ENCODE measurements around the gene MYH10. TPM values are rescaled to one million over a fixed set of nuclear protein-coding genes. Genes with fewer than 3 reads are reported as not detected.

The MYH10 gene
- total and polyA plus RNA-seq, 9 donors = 30.4 to 117 (median 75.5) TPM

DNA sequence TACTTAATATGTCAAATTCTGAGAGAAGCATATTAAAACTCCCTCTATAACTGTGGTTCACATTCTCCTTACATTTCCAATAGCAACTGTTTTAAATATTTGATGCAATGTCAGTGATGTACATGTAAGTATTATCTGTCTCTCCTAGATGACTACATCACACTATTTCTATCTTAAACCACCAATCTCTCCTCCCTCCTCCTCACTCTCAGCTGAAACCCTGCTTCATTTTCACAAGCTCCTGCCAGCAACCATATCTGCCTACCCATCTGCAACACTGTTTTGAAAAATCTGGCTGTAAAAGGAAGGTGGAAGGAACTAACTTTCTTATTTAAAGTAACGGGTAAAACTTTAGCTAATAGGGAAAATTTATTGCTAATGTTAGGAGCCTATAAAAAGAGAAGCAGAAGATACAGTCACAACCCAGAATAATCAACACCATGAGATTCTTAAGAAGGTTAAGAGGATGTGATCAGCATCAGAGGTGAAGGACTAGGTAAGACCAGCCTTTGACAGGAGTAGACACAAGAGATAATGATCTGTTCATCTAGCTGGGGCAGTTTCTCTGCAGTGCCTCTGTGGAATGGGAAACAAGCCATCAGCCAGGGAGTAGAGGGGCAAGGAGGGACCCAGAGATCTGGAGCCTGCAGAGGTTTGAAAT is 31.0 kb downstream of the MYH10 start:
- Histone ChIP-seq H3K4me1 (ENCODE audit: insufficient read depth) (no peaks in the 10 kb centered on the region), H3K4me3 (no peak overlapping the region)
- TF ChIP-seq EP300 (IDR thresholded peaks at IDR 0.05) (no peak), POLR2A (IDR thresholded peaks at IDR 0.05) (no peak)
- TF ChIP-seq, protein P1, sequence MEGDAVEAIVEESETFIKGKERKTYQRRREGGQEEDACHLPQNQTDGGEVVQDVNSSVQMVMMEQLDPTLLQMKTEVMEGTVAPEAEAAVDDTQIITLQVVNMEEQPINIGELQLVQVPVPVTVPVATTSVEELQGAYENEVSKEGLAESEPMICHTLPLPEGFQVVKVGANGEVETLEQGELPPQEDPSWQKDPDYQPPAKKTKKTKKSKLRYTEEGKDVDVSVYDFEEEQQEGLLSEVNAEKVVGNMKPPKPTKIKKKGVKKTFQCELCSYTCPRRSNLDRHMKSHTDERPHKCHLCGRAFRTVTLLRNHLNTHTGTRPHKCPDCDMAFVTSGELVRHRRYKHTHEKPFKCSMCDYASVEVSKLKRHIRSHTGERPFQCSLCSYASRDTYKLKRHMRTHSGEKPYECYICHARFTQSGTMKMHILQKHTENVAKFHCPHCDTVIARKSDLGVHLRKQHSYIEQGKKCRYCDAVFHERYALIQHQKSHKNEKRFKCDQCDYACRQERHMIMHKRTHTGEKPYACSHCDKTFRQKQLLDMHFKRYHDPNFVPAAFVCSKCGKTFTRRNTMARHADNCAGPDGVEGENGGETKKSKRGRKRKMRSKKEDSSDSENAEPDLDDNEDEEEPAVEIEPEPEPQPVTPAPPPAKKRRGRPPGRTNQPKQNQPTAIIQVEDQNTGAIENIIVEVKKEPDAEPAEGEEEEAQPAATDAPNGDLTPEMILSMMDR (IDR thresholded peaks at IDR 0.05) = no peak

DNA sequence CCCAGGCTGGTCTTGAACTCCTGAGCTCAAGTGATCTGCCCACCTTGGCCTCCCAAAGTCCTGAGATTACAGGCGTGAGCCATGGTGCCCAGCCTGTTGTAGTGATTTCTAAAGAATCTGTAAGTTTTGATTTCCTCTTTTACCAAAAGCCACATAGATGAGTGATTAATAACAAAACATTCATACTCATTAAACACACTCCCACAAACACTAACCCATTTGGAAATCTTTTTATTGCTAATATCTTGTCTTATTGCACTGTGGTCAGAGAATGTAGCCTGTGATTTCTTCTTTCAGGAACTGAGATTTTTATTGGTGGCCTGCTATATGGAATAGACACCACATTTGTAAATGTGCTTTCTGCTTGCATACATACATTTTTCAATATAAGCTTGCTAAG is 31.6 kb downstream of the MYH10 start:
- Histone ChIP-seq H3K4me1 (ENCODE audit: insufficient read depth) (no peaks in the 10 kb centered on the region), H3K36me3 (no peaks in the 10 kb centered on the region), H3K9me3 (no peaks in the 10 kb centered on the region), H3K4me3 (no peak overlapping the region), H3K27me3 (no peaks in the 10 kb centered on the region), H3K27ac (no peak overlapping the region)
- DNase-seq = no peak
- WGBS, 3 donors = 92 to 100% (median 96%) methylated on average over 1 of the region's 1 CpG
- TF ChIP-seq, protein P1 (IDR thresholded peaks at IDR 0.05) = no peak
- TF ChIP-seq POLR2A (IDR thresholded peaks at IDR 0.05) (no peak), EP300 (IDR thresholded peaks at IDR 0.05) (no peak)
- intact Hi-C loops (cut with DNase I) = no loop called here

More for the DNA sequence above, 31.0 kb downstream of the MYH10 start:
- H3K27me3 ChIP-seq = no peaks in the 10 kb centered on the region
- no peak for DNase-seq
- no peaks in the 10 kb centered on the region for H3K9me3 ChIP-seq
- H3K36me3 ChIP-seq = no peaks in the 10 kb centered on the region
- H3K27ac ChIP-seq = no peak overlapping the region
- intact Hi-C loops (cut with DNase I) = no loop called here
- 80 to 93% (median 85%) methylated on average over 1 of the region's 1 CpG for WGBS, 3 donors

DNA sequence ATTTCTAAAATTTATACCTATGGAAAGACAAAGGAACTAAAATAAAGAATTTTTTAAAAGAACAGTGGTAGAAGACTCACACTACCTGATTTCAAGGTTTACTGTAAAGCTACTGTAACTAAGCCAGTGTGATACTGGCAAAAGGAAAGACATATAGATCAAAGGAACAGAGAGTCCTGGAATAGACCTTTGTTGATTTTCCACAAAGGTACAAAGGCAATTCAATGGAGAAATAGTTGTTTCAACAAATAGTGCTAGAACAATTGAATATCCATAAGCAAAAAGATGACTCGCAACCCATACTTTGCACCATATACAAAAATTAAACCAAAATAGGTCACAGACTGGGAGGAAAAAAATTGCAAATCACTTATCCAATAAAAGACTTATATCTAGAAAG is 36.7 kb downstream of the MYH10 start:
- intact Hi-C loops (cut with DNase I) = no loop called here
- no peak overlapping the region for H3K4me3 ChIP-seq
- H3K4me1 ChIP-seq (ENCODE audit: insufficient read depth) = no peaks in the 10 kb centered on the region
- DNase-seq = no peak
- no peaks in the 10 kb centered on the region for H3K36me3 ChIP-seq
- H3K9me3 ChIP-seq = no peaks in the 10 kb centered on the region
- no peaks in the 10 kb centered on the region for H3K27me3 ChIP-seq
- TF ChIP-seq EP300 (IDR thresholded peaks at IDR 0.05) (no peak), POLR2A (IDR thresholded peaks at IDR 0.05) (no peak)
- TF ChIP-seq, protein P1 (IDR thresholded peaks at IDR 0.05) = no peak
- WGBS, 3 donors = 96 to 100% (median 100%) methylated on average over 1 of the region's 1 CpG
- no peak overlapping the region for H3K27ac ChIP-seq

DNA sequence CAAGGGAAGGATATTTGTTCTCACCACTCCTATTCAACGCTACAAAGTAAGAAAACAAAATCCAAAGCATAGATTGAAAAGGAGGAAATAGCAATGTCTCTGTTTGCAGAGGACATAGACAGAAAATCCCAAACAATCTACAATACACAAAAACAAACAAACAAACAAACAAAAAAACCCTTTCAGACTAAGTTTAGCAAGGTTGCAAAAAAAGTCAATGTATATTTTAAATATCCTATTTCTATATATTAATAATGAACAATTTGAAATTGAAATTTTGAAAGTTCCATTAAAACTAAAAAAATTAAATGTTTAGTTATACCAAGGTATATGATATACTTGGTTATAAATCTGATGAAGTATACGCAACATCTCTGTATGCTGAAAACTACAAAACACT is 37.2 kb downstream of the MYH10 start:
- no peaks in the 10 kb centered on the region for H3K9me3 ChIP-seq
- TF ChIP-seq, protein P1 (IDR thresholded peaks at IDR 0.05) = no peak
- TF ChIP-seq EP300 (IDR thresholded peaks at IDR 0.05) (no peak), POLR2A (IDR thresholded peaks at IDR 0.05) (no peak)
- H3K4me3 ChIP-seq = no peak overlapping the region
- WGBS, 3 donors = 93 to 97% (median 97%) methylated on average over 2 of the region's 2 CpGs
- no peaks in the 10 kb centered on the region for H3K27me3 ChIP-seq
- H3K36me3 ChIP-seq = no peaks in the 10 kb centered on the region
- H3K27ac ChIP-seq = no peak overlapping the region
- intact Hi-C loops (cut with DNase I) = no loop called here
- H3K4me1 ChIP-seq (ENCODE audit: insufficient read depth) = peaks cover 2% of the 10 kb centered on the region
- DNase-seq = no peak

Data from ovary (tissue), 9 donors.